Measurements from ENCODE around the gene OMA1.

- TF ChIP-seq CTCF (conservative IDR thresholded peaks at IDR 0.05 in 1 of 2, IDR thresholded peaks at IDR 0.05 in 1 of 2; ENCODE audit: low read depth in 1 of 2, low read length in 2 of 2) (no peak), EZH2 (IDR thresholded peaks at IDR 0.05; ENCODE audit: low read length, missing control alignments) (no peak)
Measured at GRCh38 chr1:58468612-58469011, 77.9 kb downstream of the OMA1 start.
